Measurements from ENCODE around the gene ATP11A.

Gene ATP11A

DNA sequence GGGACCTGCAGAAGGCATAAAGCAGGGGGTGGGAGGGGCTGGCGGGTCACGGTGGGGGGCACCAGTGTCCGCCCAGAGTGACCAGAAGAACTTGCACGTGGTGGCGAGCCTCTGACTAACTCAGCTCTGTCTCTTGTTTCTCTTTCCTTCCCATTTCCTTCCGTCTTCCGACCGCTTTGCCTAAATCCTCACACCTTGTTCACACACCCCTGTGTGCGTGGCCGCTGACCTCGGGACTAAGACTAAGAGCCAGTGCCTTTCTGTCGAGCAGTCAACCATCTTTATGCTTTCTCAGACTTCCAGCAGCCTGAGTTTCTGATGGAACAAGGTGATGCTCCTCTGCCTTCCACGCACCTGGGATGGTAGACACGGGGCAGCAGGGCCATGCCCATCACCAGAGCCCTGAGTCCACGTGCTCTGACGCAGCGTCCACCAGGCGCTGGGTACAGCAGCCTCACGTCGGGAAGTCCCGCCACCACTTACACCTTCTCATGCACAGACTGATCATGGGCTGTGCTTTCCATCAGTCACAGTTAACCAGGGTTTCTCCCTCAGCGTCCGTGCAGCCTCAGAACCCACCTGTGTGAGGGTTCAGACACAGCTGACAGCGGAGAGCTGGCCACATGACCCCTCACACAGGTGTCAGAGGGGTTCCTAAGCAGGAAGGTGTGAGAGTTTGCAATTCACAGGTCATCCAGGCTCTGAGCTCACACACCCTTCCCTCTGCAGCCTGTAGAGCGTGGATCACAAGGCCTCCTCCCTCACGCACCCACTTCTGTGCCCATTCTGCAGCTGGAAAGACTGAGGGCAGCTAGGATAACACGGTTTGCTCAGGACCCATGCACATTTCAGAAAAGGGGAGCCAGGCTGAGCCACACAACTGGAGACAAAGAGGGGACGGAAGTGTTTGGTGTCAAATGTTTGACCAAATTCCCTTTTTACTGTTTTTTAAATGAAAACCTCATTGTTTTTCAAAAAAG, 188.4 kb downstream of the ATP11A start (continued):
- TF ChIP-seq MEIS1 (CRISPR knock-in tag; IDR thresholded peaks at IDR 0.05; ENCODE audit: borderline replicate concordance) (no peak), ZNF132 (tag by site-specific recombination; IDR thresholded peaks at IDR 0.05; ENCODE audit: borderline replicate concordance) (no peak), ZNF202 (tag by site-specific recombination; IDR thresholded peaks at IDR 0.05; ENCODE audit: borderline replicate concordance) (no peak), ZNF274 (IDR thresholded peaks at IDR 0.05; ENCODE audit: low read length) (no peak), ZNF274 (tag by site-specific recombination; IDR thresholded peaks at IDR 0.05; ENCODE audit: borderline replicate concordance) (no peak), ZNF416 (tag by site-specific recombination; IDR thresholded peaks at IDR 0.05) (no peak), ZNF423 (tag by site-specific recombination; IDR thresholded peaks at IDR 0.05) (no peak)
- TF ChIP-seq, protein P1, sequence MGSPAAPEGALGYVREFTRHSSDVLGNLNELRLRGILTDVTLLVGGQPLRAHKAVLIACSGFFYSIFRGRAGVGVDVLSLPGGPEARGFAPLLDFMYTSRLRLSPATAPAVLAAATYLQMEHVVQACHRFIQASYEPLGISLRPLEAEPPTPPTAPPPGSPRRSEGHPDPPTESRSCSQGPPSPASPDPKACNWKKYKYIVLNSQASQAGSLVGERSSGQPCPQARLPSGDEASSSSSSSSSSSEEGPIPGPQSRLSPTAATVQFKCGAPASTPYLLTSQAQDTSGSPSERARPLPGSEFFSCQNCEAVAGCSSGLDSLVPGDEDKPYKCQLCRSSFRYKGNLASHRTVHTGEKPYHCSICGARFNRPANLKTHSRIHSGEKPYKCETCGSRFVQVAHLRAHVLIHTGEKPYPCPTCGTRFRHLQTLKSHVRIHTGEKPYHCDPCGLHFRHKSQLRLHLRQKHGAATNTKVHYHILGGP (tag by site-specific recombination; IDR thresholded peaks at IDR 0.05), result no peak

DNA sequence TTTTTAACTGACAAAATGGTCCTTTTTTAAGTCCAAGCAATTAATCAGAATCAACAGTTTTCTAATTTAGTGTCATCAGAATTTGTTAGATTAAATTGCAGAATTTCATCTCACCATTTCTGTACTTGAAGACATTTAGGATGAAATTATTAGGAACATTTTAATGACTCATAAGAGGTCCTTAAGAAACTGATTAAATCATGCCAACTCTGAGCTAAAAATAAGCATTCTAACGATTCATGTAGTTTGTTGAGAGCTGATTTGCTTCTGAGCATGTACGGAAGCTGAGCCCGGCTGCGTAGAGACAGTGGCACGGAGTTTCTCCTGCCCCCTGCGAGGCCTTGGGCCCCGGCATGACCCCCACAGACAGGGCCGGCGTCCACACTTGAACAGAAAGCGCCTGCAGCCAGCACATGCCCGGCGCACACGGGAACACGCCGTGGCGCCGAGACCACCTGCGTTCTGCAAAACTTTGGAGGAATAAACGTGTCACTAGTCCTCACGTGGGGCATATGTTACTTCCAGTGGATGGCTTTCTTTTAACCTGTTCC, 189.5 kb downstream of the ATP11A start:
- Histone ChIP-seq H3K4me1 (ENCODE audit: control insufficient read depth, insufficient read depth, low read length) (no peaks in the 10 kb centered on the region), H3K36me3 (ENCODE audit: control insufficient read depth in 2 of 2, insufficient read depth in 1 of 2, low read length in 2 of 2) (peaks cover 0 to 14% of the 10 kb centered on the region in 2 experiments; a peak in 1 of 3 replicates), H3K4me3 (ENCODE audit: low read depth, low read length) (no peak overlapping the region), H3K9me3 (ENCODE audit: control insufficient read depth, insufficient read depth, low read depth, low read length) (no peaks in the 10 kb centered on the region), H3K27ac (ENCODE audit: extremely low read depth, low read depth, low read length) (no peak overlapping the region)
- TF ChIP-seq ZNF654 (tag by site-specific recombination; IDR thresholded peaks at IDR 0.05; ENCODE audit: low read depth) (no peak), ZNF19 (tag by site-specific recombination; IDR thresholded peaks at IDR 0.05; ENCODE audit: low read depth) (no peak), ZIC2 (tag by site-specific recombination; IDR thresholded peaks at IDR 0.05) (no peak), ZNF155 (tag by site-specific recombination; IDR thresholded peaks at IDR 0.05) (no peak), ZNF791 (tag by site-specific recombination; IDR thresholded peaks at IDR 0.05) (no peak), ZNF558 (tag by site-specific recombination; IDR thresholded peaks at IDR 0.05) (no peak)
- ChIA-PET POLR2A (no interaction called here), CTCF (interaction anchor here (0.5 to 1.5 kb wide), 2 partner anchors 53 to 273 kb away, joined by 3 to 4 read pairs; no protein-coding TSS in a partner anchor)

DNA sequence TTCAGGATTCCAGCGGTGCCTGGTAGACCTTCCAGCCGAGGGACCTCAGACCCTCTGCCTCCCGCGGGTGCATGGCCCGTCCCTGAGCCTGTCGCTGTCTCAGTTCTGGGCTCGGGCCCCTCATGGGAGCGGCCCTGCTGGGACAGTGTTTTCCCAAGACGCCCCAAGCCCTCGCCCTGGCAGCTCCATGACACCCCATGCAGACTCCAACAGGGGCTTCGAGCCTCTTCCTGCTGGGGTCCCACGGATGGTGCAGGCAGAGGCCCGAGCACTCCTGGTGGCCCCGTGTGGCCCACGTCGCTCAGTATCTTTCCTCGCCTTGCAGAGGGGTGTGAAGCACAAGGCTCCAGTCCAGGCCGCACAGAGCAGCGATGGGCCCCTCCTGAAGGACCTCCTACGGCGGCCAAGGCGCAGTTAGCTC, 190.4 kb downstream of the ATP11A start:
- no peak for TF ChIP-seq ZNF311 (tag by site-specific recombination; IDR thresholded peaks at IDR 0.05; ENCODE audit: borderline replicate concordance)
- TF ChIP-seq ZNF341 (tag by site-specific recombination; IDR thresholded peaks at IDR 0.05; ENCODE audit: low read depth), result no peak
- TF ChIP-seq ZNF621 (tag by site-specific recombination; IDR thresholded peaks at IDR 0.05), result no peak
- TF ChIP-seq ZNF785 (tag by site-specific recombination; IDR thresholded peaks at IDR 0.05), result no peak
- TF ChIP-seq, protein P2, sequence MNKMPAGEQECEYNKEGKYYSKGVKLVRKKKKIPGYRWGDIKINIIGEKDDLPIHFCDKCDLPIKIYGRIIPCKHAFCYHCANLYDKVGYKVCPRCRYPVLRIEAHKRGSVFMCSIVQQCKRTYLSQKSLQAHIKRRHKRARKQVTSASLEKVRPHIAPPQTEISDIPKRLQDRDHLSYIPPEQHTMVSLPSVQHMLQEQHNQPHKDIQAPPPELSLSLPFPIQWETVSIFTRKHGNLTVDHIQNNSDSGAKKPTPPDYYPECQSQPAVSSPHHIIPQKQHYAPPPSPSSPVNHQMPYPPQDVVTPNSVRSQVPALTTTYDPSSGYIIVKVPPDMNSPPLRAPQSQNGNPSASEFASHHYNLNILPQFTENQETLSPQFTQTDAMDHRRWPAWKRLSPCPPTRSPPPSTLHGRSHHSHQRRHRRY (tag by site-specific recombination; IDR thresholded peaks at IDR 0.05), result no peak
- TF ChIP-seq GLI2 (tag by site-specific recombination; IDR thresholded peaks at IDR 0.05; ENCODE audit: borderline replicate concordance, low read depth), result no peak
- TF ChIP-seq ZNF404 (tag by site-specific recombination; IDR thresholded peaks at IDR 0.05), result no peak
- TF ChIP-seq ZIC2 (tag by site-specific recombination; IDR thresholded peaks at IDR 0.05), result no peak
- no peak for TF ChIP-seq ZNF335 (tag by site-specific recombination; conservative IDR thresholded peaks at IDR 0.05)
- no peak for TF ChIP-seq TRIM28 (IDR thresholded peaks at IDR 0.05; ENCODE audit: borderline replicate concordance, low read length)
- no peak for TF ChIP-seq EGR2 (tag by site-specific recombination; IDR thresholded peaks at IDR 0.05; ENCODE audit: low read depth)
- TF ChIP-seq, protein P3, sequence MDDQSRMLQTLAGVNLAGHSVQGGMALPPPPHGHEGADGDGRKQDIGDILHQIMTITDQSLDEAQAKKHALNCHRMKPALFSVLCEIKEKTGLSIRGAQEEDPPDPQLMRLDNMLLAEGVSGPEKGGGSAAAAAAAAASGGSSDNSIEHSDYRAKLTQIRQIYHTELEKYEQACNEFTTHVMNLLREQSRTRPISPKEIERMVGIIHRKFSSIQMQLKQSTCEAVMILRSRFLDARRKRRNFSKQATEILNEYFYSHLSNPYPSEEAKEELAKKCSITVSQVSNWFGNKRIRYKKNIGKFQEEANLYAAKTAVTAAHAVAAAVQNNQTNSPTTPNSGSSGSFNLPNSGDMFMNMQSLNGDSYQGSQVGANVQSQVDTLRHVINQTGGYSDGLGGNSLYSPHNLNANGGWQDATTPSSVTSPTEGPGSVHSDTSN (CRISPR knock-in tag; IDR thresholded peaks at IDR 0.05), result no peak
- no peak for TF ChIP-seq ZNF274 (IDR thresholded peaks at IDR 0.05; ENCODE audit: low read length)
- TF ChIP-seq ZNF274 (tag by site-specific recombination; IDR thresholded peaks at IDR 0.05; ENCODE audit: borderline replicate concordance), result no peak
- no peak for TF ChIP-seq ZNF302 (tag by site-specific recombination; IDR thresholded peaks at IDR 0.05; ENCODE audit: low read depth)
- Histone ChIP-seq H3K36me3 (ENCODE audit: control insufficient read depth in 2 of 2, insufficient read depth in 1 of 2, low read length in 2 of 2) (peaks cover 0 to 19% of the 10 kb centered on the region in 2 experiments; a peak in 1 of 3 replicates), H3K4me3 (ENCODE audit: low read depth, low read length) (no peak overlapping the region), H3K4me1 (ENCODE audit: control insufficient read depth, insufficient read depth, low read length) (no peaks in the 10 kb centered on the region), H3K27ac (ENCODE audit: extremely low read depth, low read depth, low read length) (no peak overlapping the region), H3K9me3 (ENCODE audit: control insufficient read depth, insufficient read depth, low read depth, low read length) (no peaks in the 10 kb centered on the region)
- CTCF ChIA-PET, result interaction anchor here (1.5 kb wide), 1 partner anchor 52 kb away, joined by 3 read pairs; no protein-coding TSS in a partner anchor
- POLR2A ChIA-PET, result no interaction called here

Data from HEK293 (cell line).